HG02571 (cell line): ENCODE data around the gene UBR4.
"Not testable (repeated sequence)": the region's sequence is repeated elsewhere in the genome, so short reads cannot be mapped to it uniquely, and the experiment has no call there.

Experiments
- ATAC-seq: cut with Tn5 transposase; IDR thresholded peaks from one replicate; pipeline ENCODE4 v1.9.1; 2021; ENCODE audit warnings: mild to moderate bottlenecking, moderate library complexity; ENCODE audit not compliant: unreplicated experiment

The UBR4 gene

GRCh38 chr1:19193004-19193403, 17.1 kb downstream of the UBR4 start:
- ATAC-seq, result no peak

- ATAC-seq, result no peak
Observed at GRCh38 chr1:19191811-19192210, 18.3 kb downstream of the UBR4 start.

- ATAC-seq, result no peak
Observed at GRCh38 chr1:19190468-19190867, 19.6 kb downstream of the UBR4 start.

GRCh38 chr1:19189270-19189669, 20.8 kb downstream of the UBR4 start:
- no peak for ATAC-seq

- no peak for ATAC-seq
Observed at GRCh38 chr1:19187852-19188251, 22.2 kb downstream of the UBR4 start.

- ATAC-seq, result no peak
Observed at GRCh38 chr1:19186001-19186400, 24.1 kb downstream of the UBR4 start.

GRCh38 chr1:19182223-19182622, 27.8 kb downstream of the UBR4 start:
- no peak for ATAC-seq

- not testable (repeated sequence) for ATAC-seq
Observed at GRCh38 chr1:19180265-19180657, 29.8 kb downstream of the UBR4 start.

- no peak for ATAC-seq
Observed at GRCh38 chr1:19179597-19180264, 30.3 kb downstream of the UBR4 start.

GRCh38 chr1:19178734-19179398, 31.2 kb downstream of the UBR4 start:
- ATAC-seq, result no peak

- ATAC-seq, result no peak
Observed at GRCh38 chr1:19177811-19178210, 32.3 kb downstream of the UBR4 start.

- peak; percentile 54 for ATAC-seq
Observed at GRCh38 chr1:19169642-19170041, 40.4 kb downstream of the UBR4 start.

- no peak for ATAC-seq
Observed at GRCh38 chr1:19167140-19167539, 42.9 kb downstream of the UBR4 start.

- ATAC-seq, result no peak
Observed at GRCh38 chr1:19166066-19166465, 44.0 kb downstream of the UBR4 start.

GRCh38 chr1:19165501-19165900, 44.6 kb downstream of the UBR4 start:
- ATAC-seq, result no peak

- ATAC-seq, result no peak
Observed at GRCh38 chr1:19164274-19165015, 45.6 kb downstream of the UBR4 start.

- ATAC-seq, result no peak
Observed at GRCh38 chr1:19163261-19163660, 46.8 kb downstream of the UBR4 start.

GRCh38 chr1:19160831-19161230, 49.2 kb downstream of the UBR4 start:
- ATAC-seq, result no peak

GRCh38 chr1:19157653-19158052, 52.4 kb downstream of the UBR4 start:
- no peak for ATAC-seq

- ATAC-seq, result no peak
Observed at GRCh38 chr1:19156676-19157075, 53.4 kb downstream of the UBR4 start.

- ATAC-seq, result no peak
Observed at GRCh38 chr1:19154876-19155275, 55.2 kb downstream of the UBR4 start.

GRCh38 chr1:19153169-19153568, 56.9 kb downstream of the UBR4 start:
- no peak for ATAC-seq
